ENCODE data around the gene PRKCE. TPM values are rescaled to one million over a fixed set of nuclear protein-coding genes. Genes with fewer than 3 reads are reported as not detected.

Gene PRKCE
- total RNA-seq, 2 experiments from 2014 or later: 24.9 to 26.2 TPM

GRCh38 chr2:46101557-46102220, 450.2 kb downstream of the PRKCE start:
- intact Hi-C loops (cut with DNase I, micrococcal nuclease): no loop called here
- Histone ChIP-seq H3K4me3 (ENCODE audit: low read length) (no peak overlapping the region), H3K27ac (ENCODE audit: low read depth in 1 of 2, low read length in 2 of 2) (no peak overlapping the region), H3K4me1 (ENCODE audit: insufficient read depth, low read length) (no peaks in the 10 kb centered on the region), H3K9me3 (ENCODE audit: control insufficient read depth in 1 of 2, insufficient read depth in 1 of 2, low read length in 2 of 2) (no peaks in the 10 kb centered on the region), H3K27me3 (ENCODE audit: control insufficient read depth in 1 of 2, insufficient read depth in 2 of 2, low read length in 2 of 2) (no peaks in the 10 kb centered on the region), H3K36me3 (ENCODE audit: insufficient read depth, low read length) (no peaks in the 10 kb centered on the region)
- ChIA-PET CTCF (no interaction called here), POLR2A (no interaction called here)
- H3K4me1 Mint-ChIP-seq (ENCODE audit: low read depth): no peaks in the 10 kb centered on the region
- peaks cover 15% of the 10 kb centered on the region for H3K9me3 Mint-ChIP-seq
- no peak overlapping the region for H3K27ac Mint-ChIP-seq
- ATAC-seq (ENCODE audit: poor library complexity) (no peak), DNase-seq (no peak)
- no peak overlapping the region for H3K4me3 Mint-ChIP-seq
- TF ChIP-seq CTCF (IDR thresholded peaks at IDR 0.05): no peak
- H3K27me3 Mint-ChIP-seq: no peaks in the 10 kb centered on the region
- H3K36me3 Mint-ChIP-seq (ENCODE audit: low read depth): peaks cover 23% of the 10 kb centered on the region

DNA sequence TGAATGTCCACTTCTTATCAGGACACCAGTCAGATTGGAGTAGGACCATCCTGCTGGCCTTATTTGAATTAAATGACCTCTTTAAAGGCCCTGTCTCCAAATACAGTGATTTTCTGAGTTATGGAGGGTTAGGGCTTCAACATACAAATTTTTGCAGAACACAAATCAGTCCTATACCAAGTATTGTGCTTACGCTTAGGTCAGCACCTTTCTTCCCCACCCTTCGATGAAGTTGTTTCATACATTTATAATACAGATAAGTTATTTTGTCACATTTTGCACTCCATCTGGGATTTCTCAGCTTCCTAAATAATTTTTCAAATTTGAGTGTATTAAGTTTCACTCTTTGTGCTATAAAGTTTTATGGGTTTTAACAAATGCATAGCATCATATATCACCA, 455.2 kb downstream of the PRKCE start:
- Histone ChIP-seq H3K9me3 (ENCODE audit: control insufficient read depth in 1 of 2, insufficient read depth in 1 of 2, low read length in 2 of 2) (no peaks in the 10 kb centered on the region), H3K36me3 (ENCODE audit: insufficient read depth, low read length) (no peaks in the 10 kb centered on the region), H3K27me3 (ENCODE audit: control insufficient read depth in 1 of 2, insufficient read depth in 2 of 2, low read length in 2 of 2) (no peaks in the 10 kb centered on the region), H3K27ac (ENCODE audit: low read depth in 1 of 2, low read length in 2 of 2) (no peak overlapping the region), H3K4me3 (ENCODE audit: low read length) (no peak overlapping the region), H3K4me1 (ENCODE audit: insufficient read depth, low read length) (no peaks in the 10 kb centered on the region)
- ATAC-seq (ENCODE audit: poor library complexity): no peak
- Mint-ChIP-seq H3K4me3 (no peak overlapping the region), H3K9me3 (peaks cover 17% of the 10 kb centered on the region), H3K27me3 (no peaks in the 10 kb centered on the region), H3K27ac (no peak overlapping the region), H3K36me3 (ENCODE audit: low read depth) (peaks cover 35% of the 10 kb centered on the region), H3K4me1 (ENCODE audit: low read depth) (no peaks in the 10 kb centered on the region)
- TF ChIP-seq CTCF (IDR thresholded peaks at IDR 0.05): no peak
- CTCF ChIA-PET: no interaction called here
- POLR2A ChIA-PET: no interaction called here
- no peak for DNase-seq
- intact Hi-C loops (cut with DNase I, micrococcal nuclease): no loop called here

DNA sequence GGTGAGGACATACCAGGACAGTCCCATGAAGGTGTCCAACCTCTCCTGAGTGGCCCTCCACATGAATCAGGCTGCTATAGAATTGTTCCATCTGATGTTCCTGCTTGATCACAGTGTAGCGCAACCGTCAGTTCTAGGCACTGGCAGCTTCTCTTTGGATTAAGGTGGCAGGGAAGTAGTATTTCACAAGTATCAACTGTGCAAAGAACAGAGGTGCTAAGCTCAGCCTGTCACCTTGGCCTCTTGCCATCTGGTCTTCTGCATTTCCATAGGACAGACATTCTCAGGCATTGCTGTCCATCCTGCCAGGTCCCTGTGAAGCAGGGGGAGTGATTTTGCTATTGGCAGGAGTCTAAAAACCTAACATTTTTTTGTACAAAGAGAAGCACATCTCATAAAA, 463.5 kb downstream of the PRKCE start:
- no peak overlapping the region for H3K27ac ChIP-seq (ENCODE audit: low read depth in 1 of 2, low read length in 2 of 2)
- H3K36me3 ChIP-seq (ENCODE audit: insufficient read depth, low read length): no peaks in the 10 kb centered on the region
- H3K27me3 ChIP-seq (ENCODE audit: control insufficient read depth in 1 of 2, insufficient read depth in 2 of 2, low read length in 2 of 2): no peaks in the 10 kb centered on the region
- intact Hi-C loops (cut with DNase I, micrococcal nuclease): no loop called here
- no peak for ATAC-seq (ENCODE audit: poor library complexity)
- TF ChIP-seq CTCF (IDR thresholded peaks at IDR 0.05): no peak
- Mint-ChIP-seq H3K27me3 (no peaks in the 10 kb centered on the region), H3K9me3 (no peaks in the 10 kb centered on the region), H3K27ac (no peak overlapping the region), H3K4me1 (ENCODE audit: low read depth) (no peaks in the 10 kb centered on the region), H3K36me3 (ENCODE audit: low read depth) (no peaks in the 10 kb centered on the region), H3K4me3 (no peak overlapping the region)
- H3K9me3 ChIP-seq (ENCODE audit: control insufficient read depth in 1 of 2, insufficient read depth in 1 of 2, low read length in 2 of 2): peaks cover 0 to 4% of the 10 kb centered on the region in 2 experiments
- CTCF ChIA-PET: no interaction called here
- no peaks in the 10 kb centered on the region for H3K4me1 ChIP-seq (ENCODE audit: insufficient read depth, low read length)
- POLR2A ChIA-PET: no interaction called here
- H3K4me3 ChIP-seq (ENCODE audit: low read length): no peak overlapping the region
- no peak for DNase-seq
